SJCRH30 (cell line): ENCODE data around the gene ZNF554. TPM values are rescaled to one million over a fixed set of nuclear protein-coding genes. Genes with fewer than 3 reads are reported as not detected.

Experiments
- DNase-seq, 2 experiments: peaks; one replicate each; pipeline ENCODE4 v3.0.0-alpha.2; 2015 to 2020
- H3K27ac ChIP-seq: fragments of 250-450 bp; sonication (Bioruptor Pico); 2 replicates; pipeline ENCODE4 v1.5.1; 2020; ENCODE audit warnings: mild to moderate bottlenecking, moderate library complexity
- H3K27me3 ChIP-seq: fragments of 250-450 bp; sonication (Bioruptor Pico); 2 replicates; pipeline ENCODE4 v1.5.1; 2020; ENCODE audit warnings: mild to moderate bottlenecking, moderate library complexity
- H3K36me3 ChIP-seq: fragments of 250-450 bp; sonication (Bioruptor Pico); 2 replicates; pipeline ENCODE4 v1.5.1; 2020; ENCODE audit warnings: mild to moderate bottlenecking, moderate library complexity
- H3K4me1 ChIP-seq: fragments of 250-450 bp; sonication (Bioruptor Pico); 2 replicates; pipeline ENCODE4 v1.5.1; 2020; ENCODE audit warnings: mild to moderate bottlenecking, moderate library complexity
- H3K4me3 ChIP-seq: fragments of 250-450 bp; sonication (Bioruptor Pico); 2 replicates; pipeline ENCODE4 v1.5.1; 2020; ENCODE audit warnings: mild to moderate bottlenecking, moderate library complexity
- H3K9me3 ChIP-seq: fragments of 250-450 bp; sonication (Bioruptor Pico); replicated peaks from 2 replicates; pipeline ENCODE4 v1.5.1; 2020; ENCODE audit warnings: mild to moderate bottlenecking, moderate library complexity
- total RNA-seq: library from RNA; depleted of rRNA; stranded (reverse); fragments of >200 nt; shearing (Covaris generic); gene quantifications from 2 replicates; pipeline ENCODE4 v1.2.3, GENCODE V29; 2014; rRNA removed

The ZNF554 gene
- total RNA-seq: 1.3 and 1.6 TPM in 2 replicates

DNA sequence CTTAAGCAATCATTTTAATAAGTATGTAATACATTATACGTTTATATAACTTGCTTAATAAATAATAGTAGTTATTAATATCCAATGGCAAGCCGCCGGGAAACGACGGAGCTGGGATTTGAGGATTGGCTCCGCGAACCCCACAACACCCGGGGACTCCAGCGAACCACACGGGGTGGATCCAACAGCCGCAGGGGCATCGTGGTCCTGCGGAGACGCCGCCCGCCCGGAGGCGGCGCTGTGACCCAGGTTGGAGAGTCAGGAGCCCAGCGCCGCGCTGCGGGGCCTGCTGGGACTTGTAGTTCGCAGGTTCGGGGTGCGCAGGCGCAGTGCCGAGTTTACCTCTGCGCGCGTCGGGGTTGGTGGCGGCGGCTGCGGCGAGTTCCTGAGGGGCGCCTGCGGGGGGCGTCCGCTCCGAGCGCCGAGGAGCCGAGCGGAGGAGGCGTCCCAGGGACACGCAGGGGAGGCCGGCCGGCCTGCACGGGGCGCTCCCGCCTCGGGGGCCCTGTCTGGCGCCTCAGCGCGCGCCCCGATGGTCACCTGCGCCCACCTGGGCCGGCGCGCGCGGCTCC is at the start of gene ZNF554:
ZNF554 (plus strand) TSS at position 329 of the 572 bp plus-strand sequence; CDS start at position 533, 204 bp downstream.
- Histone ChIP-seq H3K27ac (no peak within 1 kb of the TSS), H3K4me3 (peak within 1 kb of the TSS; percentile 66), H3K36me3 (peaks cover under 1% of the 10 kb centered on the region; the same call in 1 of the 2 replicates), H3K27me3 (no peaks in the 10 kb centered on the region), H3K4me1 (no peaks in the 10 kb centered on the region), H3K9me3 (no peaks in the 10 kb centered on the region)
- peak; percentile 97 for DNase-seq

DNA sequence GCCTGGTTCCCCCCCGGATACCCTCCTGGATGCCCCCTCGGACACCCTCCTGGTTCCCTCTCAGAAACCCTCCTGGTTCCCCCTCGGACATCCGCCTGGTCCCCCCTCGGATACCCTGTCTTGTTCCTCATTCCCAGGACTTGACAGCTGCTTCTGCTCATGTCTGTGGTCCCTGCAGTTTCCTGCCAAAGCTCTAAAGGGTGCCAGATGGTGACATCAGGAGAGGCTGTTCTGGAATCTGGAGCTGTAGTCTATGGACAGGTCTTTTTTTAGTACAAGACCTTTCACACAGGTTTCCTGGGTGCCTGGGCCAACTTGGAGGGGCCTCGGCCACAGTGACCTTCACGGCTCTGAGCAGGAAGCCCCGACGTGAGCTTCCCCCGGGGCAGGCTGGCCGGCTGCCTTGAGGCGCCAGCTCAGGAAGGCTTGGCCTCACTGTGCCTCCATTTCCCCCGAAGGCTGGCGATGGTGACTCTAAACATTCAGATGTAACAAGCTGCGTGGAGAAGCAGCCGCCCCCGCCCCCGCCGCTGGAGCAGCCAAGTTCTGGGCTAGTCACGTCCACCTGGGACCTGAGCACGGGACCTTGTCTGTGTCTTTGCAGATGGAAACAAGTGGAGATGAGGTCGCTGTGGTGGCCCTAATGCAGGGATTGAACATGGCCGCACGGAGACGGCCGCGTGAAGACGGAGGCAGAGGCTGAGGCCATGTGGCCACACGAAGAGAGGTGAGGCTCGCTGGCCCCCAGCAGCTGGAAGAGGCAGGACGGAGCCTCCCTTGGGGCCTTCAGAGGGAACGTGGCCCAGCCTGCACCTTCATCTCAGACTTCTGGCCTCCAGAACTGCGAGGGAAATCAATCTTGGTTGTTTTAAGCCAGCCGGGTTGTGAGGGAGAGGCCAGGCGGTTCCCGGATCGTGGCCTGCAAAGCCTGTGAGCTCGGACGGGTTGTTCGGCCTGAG is 49.3 kb upstream of the ZNF554 start:
- H3K4me3 ChIP-seq: no peak overlapping the region
- H3K36me3 ChIP-seq: peaks cover 25% of the 10 kb centered on the region
- H3K27me3 ChIP-seq: no peaks in the 10 kb centered on the region
- no peaks in the 10 kb centered on the region for H3K9me3 ChIP-seq
- H3K27ac ChIP-seq: no peak overlapping the region
- DNase-seq: no peak
- peaks cover 10% of the 10 kb centered on the region for H3K4me1 ChIP-seq

DNA sequence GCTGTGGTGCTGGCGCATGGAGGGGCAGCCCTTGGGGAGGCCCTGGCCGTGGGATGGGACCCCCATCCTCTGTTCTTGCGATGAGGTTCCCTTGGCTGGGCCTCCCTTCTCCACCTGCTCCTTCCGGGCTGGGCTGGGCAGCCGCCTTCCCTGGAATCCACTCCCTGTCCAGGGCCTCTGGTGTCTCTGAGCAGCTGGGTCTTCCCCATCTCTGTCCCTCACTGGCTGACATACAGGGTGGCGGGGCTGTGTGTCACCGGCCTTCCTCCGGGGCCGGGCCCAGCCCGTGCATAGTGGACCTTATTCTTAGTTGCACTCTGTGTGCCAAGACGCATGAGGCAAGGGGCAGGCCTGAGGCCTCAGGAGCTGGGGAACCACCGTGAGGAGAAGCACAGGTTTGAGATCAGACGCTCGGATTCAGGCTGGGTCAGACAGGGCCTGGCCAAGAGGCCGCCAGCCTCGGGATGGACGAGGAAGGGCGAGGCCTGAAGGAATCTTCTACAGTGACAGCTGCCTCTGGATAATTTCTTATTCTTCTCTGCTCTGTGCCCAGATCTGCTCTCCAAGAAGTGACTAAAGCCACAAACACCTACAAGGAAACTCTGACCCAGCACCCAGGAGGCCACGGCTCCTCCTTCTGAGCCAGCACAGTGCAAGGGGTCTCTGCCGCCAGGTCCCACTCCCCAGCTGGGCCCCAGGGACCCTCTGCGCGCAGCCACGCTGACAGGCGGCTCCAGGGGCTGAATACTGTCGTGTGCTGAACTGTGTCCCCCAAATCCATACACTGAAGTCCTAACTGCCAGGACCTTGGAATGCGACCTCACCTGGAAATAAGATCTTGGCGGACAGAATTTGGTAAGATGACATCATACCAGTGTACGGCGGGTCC is 47.6 kb upstream of the ZNF554 start:
- Histone ChIP-seq H3K36me3 (peaks cover 16% of the 10 kb centered on the region), H3K9me3 (no peaks in the 10 kb centered on the region), H3K27ac (no peak overlapping the region), H3K27me3 (no peaks in the 10 kb centered on the region), H3K4me3 (no peak overlapping the region), H3K4me1 (peaks cover 18% of the 10 kb centered on the region)
- DNase-seq: no peak

DNA sequence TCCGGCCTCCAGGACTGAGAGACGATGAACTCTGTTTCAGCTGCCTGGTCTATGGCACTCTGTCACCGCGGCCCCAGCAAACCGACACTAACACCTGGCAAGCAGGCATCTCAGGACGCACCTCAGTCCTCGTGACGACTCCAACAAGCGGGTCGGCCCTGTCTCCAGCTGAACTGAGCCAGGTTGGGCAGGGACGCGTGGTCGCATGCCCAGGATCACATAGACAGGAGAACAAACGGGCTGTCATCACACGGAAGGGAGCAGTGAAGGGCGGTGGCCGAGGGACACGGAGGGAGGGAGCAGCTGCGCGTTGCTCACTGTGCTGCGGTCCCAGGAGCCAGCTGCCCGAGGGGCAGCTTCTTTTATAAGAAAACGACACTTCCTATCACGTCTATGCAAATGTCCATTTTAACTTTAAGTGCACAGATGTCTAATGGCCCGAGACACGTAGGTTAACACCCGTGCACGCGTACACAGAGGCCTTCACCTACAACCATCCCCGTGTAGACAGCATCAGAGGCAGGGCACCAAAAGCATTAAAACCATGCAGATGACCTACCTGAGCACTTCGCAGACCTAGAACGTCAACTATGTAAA is 45.5 kb upstream of the ZNF554 start:
- no peaks in the 10 kb centered on the region for H3K27me3 ChIP-seq
- H3K9me3 ChIP-seq: no peaks in the 10 kb centered on the region
- no peak for DNase-seq
- H3K27ac ChIP-seq: peak overlapping the region; percentile 90
- peaks cover 12% of the 10 kb centered on the region for H3K36me3 ChIP-seq
- H3K4me3 ChIP-seq: no peak overlapping the region
- peaks cover 36% of the 10 kb centered on the region for H3K4me1 ChIP-seq

- peaks cover 36% of the 10 kb centered on the region for H3K4me1 ChIP-seq
- H3K27ac ChIP-seq: peak overlapping the region; percentile 90
- DNase-seq: no peak
- H3K9me3 ChIP-seq: no peaks in the 10 kb centered on the region
- H3K27me3 ChIP-seq: no peaks in the 10 kb centered on the region
- H3K4me3 ChIP-seq: peak overlapping the region; percentile 21
- H3K36me3 ChIP-seq: peaks cover 12% of the 10 kb centered on the region
Observed at GRCh38 chr19:2774953-2775555, 44.6 kb upstream of the ZNF554 start.

GRCh38 chr19:2775556-2776430 is 43.9 kb upstream of the ZNF554 start:
- Histone ChIP-seq H3K36me3 (peaks cover 11% of the 10 kb centered on the region), H3K4me1 (peaks cover 36% of the 10 kb centered on the region), H3K9me3 (no peaks in the 10 kb centered on the region), H3K4me3 (peak overlapping the region; percentile 21), H3K27me3 (no peaks in the 10 kb centered on the region), H3K27ac (peak overlapping the region; percentile 90)
- DNase-seq: peak; percentile 84 to 85

- DNase-seq: peak; percentile 88
- Histone ChIP-seq H3K27me3 (no peaks in the 10 kb centered on the region), H3K36me3 (peaks cover 8% of the 10 kb centered on the region), H3K4me1 (peaks cover 36% of the 10 kb centered on the region), H3K27ac (peak overlapping the region; percentile 37), H3K4me3 (no peak overlapping the region), H3K9me3 (no peaks in the 10 kb centered on the region)
Observed at GRCh38 chr19:2777952-2778683, 41.5 kb upstream of the ZNF554 start.

- H3K27ac ChIP-seq: no peak overlapping the region
- H3K9me3 ChIP-seq: no peaks in the 10 kb centered on the region
- no peaks in the 10 kb centered on the region for H3K27me3 ChIP-seq
- no peak for DNase-seq
- H3K4me1 ChIP-seq: peaks cover 39% of the 10 kb centered on the region
- H3K36me3 ChIP-seq: peaks cover 8% of the 10 kb centered on the region
- H3K4me3 ChIP-seq: no peak overlapping the region
Observed at GRCh38 chr19:2779121-2779740, 40.4 kb upstream of the ZNF554 start.

GRCh38 chr19:2780284-2780683 is 39.4 kb upstream of the ZNF554 start:
- Histone ChIP-seq H3K4me3 (no peak overlapping the region), H3K27ac (no peak overlapping the region), H3K9me3 (no peaks in the 10 kb centered on the region), H3K4me1 (peaks cover 29% of the 10 kb centered on the region), H3K27me3 (no peaks in the 10 kb centered on the region), H3K36me3 (peaks cover 8% of the 10 kb centered on the region)
- DNase-seq: no peak

- H3K4me1 ChIP-seq: peaks cover 18% of the 10 kb centered on the region
- peak overlapping the region; percentile 71 for H3K27ac ChIP-seq
- H3K27me3 ChIP-seq: no peaks in the 10 kb centered on the region
- DNase-seq: no peak
- H3K36me3 ChIP-seq: peaks cover 2% of the 10 kb centered on the region; the same call in 1 of the 2 replicates
- no peaks in the 10 kb centered on the region for H3K9me3 ChIP-seq
- peak overlapping the region; percentile 95 for H3K4me3 ChIP-seq
Observed at GRCh38 chr19:2782329-2782935, 37.2 kb upstream of the ZNF554 start.

- peak within 1 kb of the TSS; percentile 95 for H3K4me3 ChIP-seq
- H3K27me3 ChIP-seq: no peaks in the 10 kb centered on the region
- DNase-seq: peak; percentile 98 to 99
- peak within 1 kb of the TSS; percentile 71 for H3K27ac ChIP-seq
- H3K4me1 ChIP-seq: peaks cover 12% of the 10 kb centered on the region
- no peaks in the 10 kb centered on the region for H3K36me3 ChIP-seq
- H3K9me3 ChIP-seq: no peaks in the 10 kb centered on the region
Observed at GRCh38 chr19:2782936-2783780, 36.5 kb upstream of the ZNF554 start, which contains the start of gene SGTA. SGTA (minus strand) TSS chr19:2783273; CDS start chr19:2769068, 14,205 bp downstream.
